22Rv1 (cell line): ENCODE data around the gene CPXM1.

Source experiments
- H3K27ac ChIP-seq: fragments of 450-650 bp; 2 replicates; pipeline ENCODE4 v1.5.1; 2017
- CTCF ChIP-seq: fragments of 450-650 bp; IDR thresholded peaks from 2 replicates; pipeline ENCODE4 v1.5.1; 2017; ENCODE audit warnings: mild to moderate bottlenecking
- ZFX ChIP-seq: fragments of 450-650 bp; IDR thresholded peaks from 2 replicates; pipeline ENCODE4 v1.6.1; 2017; ENCODE audit warnings: antibody characterized with exemption, borderline replicate concordance

Gene CPXM1

DNA sequence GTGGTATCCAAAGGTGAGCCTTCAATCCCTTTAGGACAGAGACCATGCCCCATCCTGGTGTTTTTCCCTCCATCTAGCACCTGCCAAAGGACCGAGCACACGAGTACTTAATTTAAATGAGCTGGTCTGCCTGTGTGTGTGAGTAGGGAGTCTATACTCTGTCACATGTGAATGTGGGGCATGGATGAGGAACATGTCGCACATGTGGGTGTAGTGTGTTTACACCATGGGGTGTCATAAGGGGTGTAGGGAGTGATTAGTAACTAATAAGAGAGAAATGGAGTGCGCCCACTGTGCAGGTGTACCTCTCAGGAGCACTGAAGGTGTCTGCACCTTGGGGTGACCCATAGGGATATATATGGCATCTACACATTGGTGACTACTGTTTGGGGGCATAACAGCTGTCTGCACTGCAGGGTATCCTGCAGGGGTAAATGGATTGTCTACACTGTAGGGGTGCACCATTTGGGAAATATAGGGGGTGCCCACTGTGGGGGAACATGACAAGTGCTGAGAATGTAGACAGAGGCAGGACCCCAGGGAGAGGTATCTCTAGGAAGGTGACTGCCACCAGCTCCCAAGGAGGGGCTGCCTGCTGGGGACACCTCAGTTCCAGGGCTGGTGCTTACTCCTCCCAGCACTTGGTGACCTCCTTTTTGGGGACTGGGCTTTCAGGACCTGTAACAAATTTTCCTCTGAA is 54.3 kb downstream of the CPXM1 start:
- no peak overlapping the region for H3K27ac ChIP-seq
- TF ChIP-seq ZFX (no peak), CTCF (no peak)

DNA sequence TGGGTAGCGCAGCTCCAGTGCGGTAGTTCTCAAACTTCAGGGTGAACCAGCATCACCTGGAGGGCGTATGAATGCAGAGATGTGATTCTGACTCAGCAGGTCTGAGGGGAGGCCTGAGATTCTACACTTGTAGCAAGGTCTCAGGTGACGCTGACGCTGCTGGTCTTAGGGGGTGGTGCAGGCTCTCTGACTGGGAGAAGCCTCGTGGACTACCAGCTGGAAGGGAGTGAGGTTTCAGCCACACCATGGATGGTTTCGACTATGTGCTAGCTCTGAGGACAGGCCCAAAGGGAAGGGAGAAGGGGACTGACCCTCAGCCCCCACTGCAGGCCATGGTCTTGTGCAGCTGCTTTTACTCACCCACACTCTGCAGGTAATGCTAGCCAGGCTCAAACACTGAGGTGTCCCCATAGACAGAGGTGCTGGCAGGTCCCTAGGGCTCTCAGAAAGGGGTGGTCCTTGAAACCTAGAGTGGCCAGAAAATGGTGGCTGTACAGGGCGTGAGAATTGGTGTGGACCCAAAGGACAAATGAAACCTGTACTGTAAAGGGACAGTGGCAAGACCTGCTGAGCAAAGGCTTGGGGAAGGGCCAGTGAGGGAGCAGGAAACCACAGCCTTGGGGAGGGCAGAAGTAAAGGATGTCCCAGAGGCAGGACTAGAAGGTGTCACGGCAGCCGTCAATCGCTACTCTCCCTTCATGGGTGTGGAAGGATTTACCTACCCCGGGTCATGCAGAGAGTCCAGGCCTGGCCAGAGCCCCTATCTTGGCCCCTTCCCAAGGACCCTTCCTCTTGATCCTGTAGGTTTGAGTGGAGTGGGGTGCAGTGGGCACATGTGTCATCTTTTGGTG is 55.1 kb downstream of the CPXM1 start:
- no peak overlapping the region for H3K27ac ChIP-seq
- TF ChIP-seq CTCF, result no peak
- no peak for TF ChIP-seq ZFX
